D721Med (cell line): ENCODE data around the gene KIAA0232.
"Not testable (repeated sequence)": the region's sequence is repeated elsewhere in the genome, so short reads cannot be mapped to it uniquely, and the experiment has no call there.

Experiments used
- DNase-seq: peaks from one replicate; pipeline ENCODE4 v3.0.0; 2011; ENCODE audit warnings: low spot score; ENCODE audit not compliant: insufficient read length
- FAIRE-seq: peaks from 2 replicates; lab custom pipeline; 2011; peaks lifted over from hg19 to GRCh38; lab: Jason Lieb, UNC
- TF ChIP-seq, protein P1 (sequence below): IDR thresholded peaks from 2 replicates; pipeline ENCODE4 v1.5.1; 2012; ENCODE audit warnings: mild to moderate bottlenecking, control low read depth; ENCODE audit not compliant: insufficient read depth; ENCODE audit errors: missing control alignments

KIAA0232 gene

GRCh38 chr4:6755088-6755753, 27.3 kb upstream of the KIAA0232 start:
- no peak for DNase-seq
- TF ChIP-seq, protein P1, sequence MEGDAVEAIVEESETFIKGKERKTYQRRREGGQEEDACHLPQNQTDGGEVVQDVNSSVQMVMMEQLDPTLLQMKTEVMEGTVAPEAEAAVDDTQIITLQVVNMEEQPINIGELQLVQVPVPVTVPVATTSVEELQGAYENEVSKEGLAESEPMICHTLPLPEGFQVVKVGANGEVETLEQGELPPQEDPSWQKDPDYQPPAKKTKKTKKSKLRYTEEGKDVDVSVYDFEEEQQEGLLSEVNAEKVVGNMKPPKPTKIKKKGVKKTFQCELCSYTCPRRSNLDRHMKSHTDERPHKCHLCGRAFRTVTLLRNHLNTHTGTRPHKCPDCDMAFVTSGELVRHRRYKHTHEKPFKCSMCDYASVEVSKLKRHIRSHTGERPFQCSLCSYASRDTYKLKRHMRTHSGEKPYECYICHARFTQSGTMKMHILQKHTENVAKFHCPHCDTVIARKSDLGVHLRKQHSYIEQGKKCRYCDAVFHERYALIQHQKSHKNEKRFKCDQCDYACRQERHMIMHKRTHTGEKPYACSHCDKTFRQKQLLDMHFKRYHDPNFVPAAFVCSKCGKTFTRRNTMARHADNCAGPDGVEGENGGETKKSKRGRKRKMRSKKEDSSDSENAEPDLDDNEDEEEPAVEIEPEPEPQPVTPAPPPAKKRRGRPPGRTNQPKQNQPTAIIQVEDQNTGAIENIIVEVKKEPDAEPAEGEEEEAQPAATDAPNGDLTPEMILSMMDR = no peak
- FAIRE-seq = no peak

GRCh38 chr4:6756345-6756744, 26.2 kb upstream of the KIAA0232 start:
- not testable (repeated sequence) for DNase-seq, FAIRE-seq

DNA sequence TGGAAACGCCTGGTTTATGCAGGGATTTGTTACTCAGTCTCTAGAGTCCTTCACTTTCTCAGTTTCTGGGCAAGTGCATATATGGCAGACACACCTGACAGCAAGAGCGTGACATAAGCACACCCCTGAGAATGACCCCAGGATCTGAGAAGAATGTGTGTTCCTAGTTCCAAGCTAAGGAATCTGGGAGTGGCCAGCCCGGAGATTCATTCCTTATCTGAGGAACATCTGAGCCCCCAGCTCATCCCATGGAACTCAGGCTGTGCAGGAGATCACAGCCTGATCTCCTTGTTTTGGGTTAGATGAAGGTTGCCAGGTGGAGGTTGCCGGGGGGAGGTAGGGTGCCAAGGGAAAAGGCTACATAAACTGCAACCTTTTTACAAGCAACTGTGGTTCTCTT, 23.8 kb upstream of the KIAA0232 start:
- TF ChIP-seq, protein P1 = no peak
- no peak for FAIRE-seq
- no peak for DNase-seq

GRCh38 chr4:6760865-6761264, 21.7 kb upstream of the KIAA0232 start:
- TF ChIP-seq, protein P1 = no peak
- no peak for FAIRE-seq
- no peak for DNase-seq

GRCh38 chr4:6761649-6762615, 20.6 kb upstream of the KIAA0232 start:
- TF ChIP-seq, protein P1 = no peak
- no peak for DNase-seq
- FAIRE-seq = no peak

- TF ChIP-seq, protein P1 = no peak
- DNase-seq = no peak
- no peak for FAIRE-seq
Measured at GRCh38 chr4:6763330-6763851, 19.1 kb upstream of the KIAA0232 start.

GRCh38 chr4:6764976-6765620, 17.4 kb upstream of the KIAA0232 start:
- FAIRE-seq = no peak
- no peak for DNase-seq
- TF ChIP-seq, protein P1 = no peak
